ENCODE data around the gene CATSPERB.

- TF ChIP-seq, protein P1, sequence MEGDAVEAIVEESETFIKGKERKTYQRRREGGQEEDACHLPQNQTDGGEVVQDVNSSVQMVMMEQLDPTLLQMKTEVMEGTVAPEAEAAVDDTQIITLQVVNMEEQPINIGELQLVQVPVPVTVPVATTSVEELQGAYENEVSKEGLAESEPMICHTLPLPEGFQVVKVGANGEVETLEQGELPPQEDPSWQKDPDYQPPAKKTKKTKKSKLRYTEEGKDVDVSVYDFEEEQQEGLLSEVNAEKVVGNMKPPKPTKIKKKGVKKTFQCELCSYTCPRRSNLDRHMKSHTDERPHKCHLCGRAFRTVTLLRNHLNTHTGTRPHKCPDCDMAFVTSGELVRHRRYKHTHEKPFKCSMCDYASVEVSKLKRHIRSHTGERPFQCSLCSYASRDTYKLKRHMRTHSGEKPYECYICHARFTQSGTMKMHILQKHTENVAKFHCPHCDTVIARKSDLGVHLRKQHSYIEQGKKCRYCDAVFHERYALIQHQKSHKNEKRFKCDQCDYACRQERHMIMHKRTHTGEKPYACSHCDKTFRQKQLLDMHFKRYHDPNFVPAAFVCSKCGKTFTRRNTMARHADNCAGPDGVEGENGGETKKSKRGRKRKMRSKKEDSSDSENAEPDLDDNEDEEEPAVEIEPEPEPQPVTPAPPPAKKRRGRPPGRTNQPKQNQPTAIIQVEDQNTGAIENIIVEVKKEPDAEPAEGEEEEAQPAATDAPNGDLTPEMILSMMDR (conservative IDR thresholded peaks at IDR 0.05; ENCODE audit: low read length), result no peak
- TF ChIP-seq EZH2phosphoT487 (IDR thresholded peaks at IDR 0.05; ENCODE audit: borderline replicate concordance), result no peak
These were observed 24.9 kb downstream of the CATSPERB start for GRCh38 chr14:91706996-91707395.
